NCI-H82 (cell line): Measurements from ENCODE around the gene PTPN20.

Experiments
- DNase-seq: peaks from one replicate; lab custom pipeline; 2025; lab: John Stamatoyannopoulos, UW

The PTPN20 gene

GRCh38 chr10:47049056-47049851, 138.0 kb downstream of the PTPN20 start:
- DNase-seq, result no peak

GRCh38 chr10:47049906-47050305, 138.7 kb downstream of the PTPN20 start:
- no peak for DNase-seq

GRCh38 chr10:47050618-47051455, 139.6 kb downstream of the PTPN20 start:
- DNase-seq, result peak; percentile 12

- DNase-seq, result no peak
Measured at GRCh38 chr10:47051741-47052238, 140.6 kb downstream of the PTPN20 start.
